Measurements from ENCODE around the gene SLC43A3. TPM values are rescaled to one million over a fixed set of nuclear protein-coding genes. Genes with fewer than 3 reads are reported as not detected.

The SLC43A3 gene
- total RNA-seq, 1 experiment from 2014 or later, result 21.4 TPM

- Histone ChIP-seq H3K4me2 (ENCODE audit: insufficient read depth, insufficient read length, low read length) (peak overlapping the region; percentile 81), H3K79me1 (ENCODE audit: insufficient read depth, low read depth, low read length, poor library complexity, severe bottlenecking) (no peaks in the 10 kb centered on the region), H3T11ph (ENCODE audit: low read length) (no peak overlapping the region), H3K23me2 (ENCODE audit: insufficient read length, low read depth, low read length, poor library complexity, severe bottlenecking) (peaks cover 30% of the 10 kb centered on the region), H3K14ac (ENCODE audit: insufficient read depth, low read length) (no peak overlapping the region), H3K4ac (ENCODE audit: low read depth, low read length) (no peak overlapping the region), H3K27ac (ENCODE audit: insufficient read length, low read depth, low read length) (no peak overlapping the region), H3K4me1 (ENCODE audit: insufficient read depth, low read length) (peaks cover 7% of the 10 kb centered on the region; the same call in 1 of the 2 replicates), H2AFZ (ENCODE audit: low read length) (no peak overlapping the region), H3K27me3 (ENCODE audit: insufficient read depth, low read length) (peaks cover 10% of the 10 kb centered on the region; the same call in 1 of the 2 replicates), H2AK5ac (ENCODE audit: insufficient read length, low read length) (no peak overlapping the region), H3K23ac (ENCODE audit: insufficient read length, low read depth, low read length) (no peak overlapping the region), H2BK120ac (ENCODE audit: low read depth, low read length, poor library complexity, severe bottlenecking) (no peak overlapping the region), H4K91ac (ENCODE audit: insufficient read length, low read depth, low read length) (no peak overlapping the region), H2BK20ac (ENCODE audit: low read depth, low read length, poor library complexity, severe bottlenecking) (no peak overlapping the region), H4K20me1 (ENCODE audit: control insufficient read depth, insufficient read depth, insufficient read length) (no peaks in the 10 kb centered on the region), H4K8ac (replicated peaks; ENCODE audit: insufficient read length, low read depth, low read length) (no peak overlapping the region), H3K56ac (ENCODE audit: insufficient read length, low read depth, low read length) (no peak overlapping the region), H2BK12ac (ENCODE audit: insufficient read length, low read depth, low read length) (no peak overlapping the region), H4K5ac (ENCODE audit: insufficient read length, low read depth, low read length) (no peak overlapping the region), H3K9ac (ENCODE audit: extremely low read depth, insufficient read length, low read length) (no peak overlapping the region), H2BK5ac (ENCODE audit: insufficient read length, low read length) (no peak overlapping the region), H3K18ac (ENCODE audit: insufficient read length, low read depth, low read length) (no peak overlapping the region), H3K9me3 (ENCODE audit: control insufficient read depth, low read depth, low read length) (no peaks in the 10 kb centered on the region), H2BK15ac (ENCODE audit: low read depth, low read length) (no peak overlapping the region), H3K79me2 (ENCODE audit: insufficient read depth, low read length) (no peaks in the 10 kb centered on the region)
- Mint-ChIP-seq H3K27ac (no peak overlapping the region), H3K4me1 (peaks cover 27 to 42% of the 10 kb centered on the region in 2 experiments), H3K9me3 (no peaks in the 10 kb centered on the region), H3K27me3 (ENCODE audit: low read depth) (peaks cover 88% of the 10 kb centered on the region), H3K4me3 (peak overlapping the region; percentile 52 to 87; a peak in 4 of 5 replicates), H3K36me3 (ENCODE audit: insufficient read depth in 1 of 3, low read depth in 3 of 3) (no peaks in the 10 kb centered on the region)
- TF ChIP-seq, protein P1, sequence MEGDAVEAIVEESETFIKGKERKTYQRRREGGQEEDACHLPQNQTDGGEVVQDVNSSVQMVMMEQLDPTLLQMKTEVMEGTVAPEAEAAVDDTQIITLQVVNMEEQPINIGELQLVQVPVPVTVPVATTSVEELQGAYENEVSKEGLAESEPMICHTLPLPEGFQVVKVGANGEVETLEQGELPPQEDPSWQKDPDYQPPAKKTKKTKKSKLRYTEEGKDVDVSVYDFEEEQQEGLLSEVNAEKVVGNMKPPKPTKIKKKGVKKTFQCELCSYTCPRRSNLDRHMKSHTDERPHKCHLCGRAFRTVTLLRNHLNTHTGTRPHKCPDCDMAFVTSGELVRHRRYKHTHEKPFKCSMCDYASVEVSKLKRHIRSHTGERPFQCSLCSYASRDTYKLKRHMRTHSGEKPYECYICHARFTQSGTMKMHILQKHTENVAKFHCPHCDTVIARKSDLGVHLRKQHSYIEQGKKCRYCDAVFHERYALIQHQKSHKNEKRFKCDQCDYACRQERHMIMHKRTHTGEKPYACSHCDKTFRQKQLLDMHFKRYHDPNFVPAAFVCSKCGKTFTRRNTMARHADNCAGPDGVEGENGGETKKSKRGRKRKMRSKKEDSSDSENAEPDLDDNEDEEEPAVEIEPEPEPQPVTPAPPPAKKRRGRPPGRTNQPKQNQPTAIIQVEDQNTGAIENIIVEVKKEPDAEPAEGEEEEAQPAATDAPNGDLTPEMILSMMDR (conservative IDR thresholded peaks at IDR 0.05), result no peak
- no CpG with 5 or more reads among the region's 16 CpGs for WGBS (ENCODE audit: extremely low coverage, insufficient read length, low lambda C conversion rate)
- peak; percentile 70 for DNase-seq
Observed at GRCh38 chr11:57458060-57458409, 31.1 kb upstream of the SLC43A3 start.

All from H9 (cell line).